GM23248 (cell line): ENCODE measurements around the gene UAP1L1.

ENCODE experiments used
- EZH2 ChIP-seq: fragments of 200-600 bp; sonication (generic); IDR thresholded peaks from 2 replicates; pipeline ENCODE4 v1.6.1; 2018; ENCODE audit warnings: antibody characterized with exemption, mild to moderate bottlenecking; ENCODE audit not compliant: insufficient read depth, poor library complexity, severe bottlenecking
- EZH2phosphoT487 ChIP-seq: fragments of 200-600 bp; sonication (generic); IDR thresholded peaks from 2 replicates; pipeline ENCODE4 v1.6.1; 2018; ENCODE audit warnings: antibody characterized with exemption, moderate library complexity, mild to moderate bottlenecking, low read depth; ENCODE audit not compliant: insufficient read depth

DNA sequence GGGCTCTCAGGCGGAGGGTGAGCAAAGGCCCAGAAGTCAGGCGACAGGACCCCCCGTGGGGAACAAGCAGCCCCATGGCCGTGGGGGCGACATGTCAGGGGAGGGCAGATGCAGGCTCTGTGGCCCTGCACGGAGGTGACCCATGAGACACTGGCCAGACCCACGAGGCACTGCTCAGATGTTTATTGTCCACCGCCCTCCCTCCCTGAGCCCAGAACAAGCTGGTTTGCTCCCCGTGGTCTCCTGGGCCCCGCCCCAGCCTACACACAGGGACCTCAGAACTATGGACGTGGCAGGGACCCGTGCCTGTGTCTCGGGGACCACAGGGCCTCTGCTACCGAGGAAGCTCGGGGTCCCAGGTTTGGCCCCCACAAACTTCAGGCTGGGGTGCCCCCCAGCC lies 47.3 kb upstream of the UAP1L1 start:
- no peak for TF ChIP-seq EZH2
- no peak for TF ChIP-seq EZH2phosphoT487
